ENCODE measurements around the gene PPARA.

DNA sequence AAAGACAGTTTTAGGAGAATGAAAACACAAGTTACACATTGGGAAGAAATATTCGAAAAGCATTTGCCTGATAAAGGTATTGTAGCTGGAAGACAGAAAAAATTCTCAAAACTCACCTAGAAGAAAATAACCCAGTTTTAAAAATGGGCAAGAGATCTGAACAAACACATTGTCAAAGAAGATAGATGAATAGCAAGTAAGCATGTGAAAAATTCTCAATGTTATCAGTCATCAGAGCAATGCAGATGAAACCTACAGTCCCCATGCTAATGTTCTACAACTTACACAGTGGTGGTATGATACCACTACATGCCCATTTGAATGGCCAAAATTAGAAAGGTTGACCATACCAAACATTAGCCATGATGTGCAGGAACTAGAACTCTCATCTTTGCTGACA is 29.4 kb downstream of the PPARA start:
- TF ChIP-seq GATA2 (IDR thresholded peaks at IDR 0.05; ENCODE audit: low read depth, low read length) (no peak), GATA3 (IDR thresholded peaks at IDR 0.05; ENCODE audit: low read depth, low read length) (no peak)

All from SH-SY5Y (cell line).